Measurements from ENCODE around the gene SRGN.

SRGN gene

GRCh38 chr10:69142983-69143382, 55.1 kb downstream of the SRGN start:
- DNase-seq, result no peak

- DNase-seq, result no peak
Measured at GRCh38 chr10:69145329-69145728, 57.4 kb downstream of the SRGN start.

- DNase-seq, result no peak
Measured at GRCh38 chr10:69145864-69146263, 58.0 kb downstream of the SRGN start.

- DNase-seq, result no peak
Measured at GRCh38 chr10:69146759-69147158, 58.9 kb downstream of the SRGN start.

- DNase-seq, result no peak
Measured at GRCh38 chr10:69151984-69152383, 64.1 kb downstream of the SRGN start.

GRCh38 chr10:69153227-69153626, 65.3 kb downstream of the SRGN start:
- no peak for DNase-seq
